ENCODE data around the gene VIT.
"Not testable (repeated sequence)": the region's sequence is repeated elsewhere in the genome, so short reads cannot be mapped to it uniquely, and the experiment has no call there.

The VIT gene

GRCh38 chr2:36807223-36807886 lies 110.8 kb downstream of the VIT start:
- DNase-seq (ENCODE audit: low spot score): no peak

DNA sequence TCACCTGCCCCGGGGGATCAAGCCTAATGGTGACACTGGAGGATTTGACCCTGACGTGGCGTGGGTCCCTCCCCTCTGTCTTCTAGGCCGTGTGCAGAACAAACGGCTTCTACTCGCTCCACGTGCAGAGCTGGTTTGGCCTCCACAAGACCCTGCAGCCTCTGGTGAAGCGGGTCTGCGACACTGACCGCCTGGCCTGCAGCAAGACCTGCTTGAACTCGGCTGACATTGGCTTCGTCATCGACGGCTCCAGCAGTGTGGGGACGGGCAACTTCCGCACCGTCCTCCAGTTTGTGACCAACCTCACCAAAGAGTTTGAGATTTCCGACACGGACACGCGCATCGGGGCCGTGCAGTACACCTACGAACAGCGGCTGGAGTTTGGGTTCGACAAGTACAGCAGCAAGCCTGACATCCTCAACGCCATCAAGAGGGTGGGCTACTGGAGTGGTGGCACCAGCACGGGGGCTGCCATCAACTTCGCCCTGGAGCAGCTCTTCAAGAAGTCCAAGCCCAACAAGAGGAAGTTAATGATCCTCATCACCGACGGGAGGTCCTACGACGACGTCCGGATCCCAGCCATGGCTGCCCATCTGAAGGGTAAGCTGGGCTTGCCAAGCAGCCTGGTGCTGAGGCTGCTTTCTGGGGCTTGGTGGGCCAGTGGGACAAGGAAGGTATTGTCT lies 112.0 kb downstream of the VIT start:
- no peak for DNase-seq (ENCODE audit: low spot score)

DNA sequence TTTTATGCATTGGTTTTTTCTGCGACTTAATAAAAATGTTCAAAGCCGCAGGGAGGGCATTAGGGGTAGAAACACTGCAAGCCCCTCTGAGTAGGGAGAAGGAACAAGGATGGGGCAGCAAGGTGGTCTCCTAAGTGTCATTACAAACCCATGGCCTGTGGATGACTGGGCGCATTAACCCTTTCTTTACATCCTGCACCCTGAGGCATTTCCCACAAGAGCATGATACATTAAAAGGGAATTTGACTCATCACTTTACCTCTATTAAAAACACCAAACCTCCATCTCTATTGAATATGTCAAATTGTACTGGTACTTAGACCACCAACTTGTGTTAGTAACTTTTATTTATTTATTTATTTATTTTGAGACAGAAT lies 112.5 kb downstream of the VIT start:
- no peak for DNase-seq (ENCODE audit: low spot score)

DNA sequence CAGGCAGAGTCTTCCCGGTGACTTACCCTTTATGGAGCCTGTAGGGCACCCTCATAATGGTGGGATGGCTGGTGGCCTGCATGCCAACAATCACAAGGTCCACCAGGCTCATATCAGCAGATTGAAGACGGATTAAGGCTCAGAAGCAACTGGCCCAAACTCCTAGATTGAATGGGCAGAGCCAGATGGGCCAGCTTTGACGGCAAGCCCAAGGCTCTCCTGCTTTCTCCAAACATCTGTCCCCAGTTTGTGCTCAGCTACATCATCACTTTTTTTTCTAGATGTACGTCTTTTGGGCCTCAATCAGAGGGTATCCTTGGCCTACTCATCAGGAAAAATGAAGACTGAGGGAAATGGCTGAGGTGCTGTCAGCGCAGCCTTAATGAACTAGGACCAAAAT lies 114.6 kb downstream of the VIT start:
- DNase-seq (ENCODE audit: low spot score): no peak

DNA sequence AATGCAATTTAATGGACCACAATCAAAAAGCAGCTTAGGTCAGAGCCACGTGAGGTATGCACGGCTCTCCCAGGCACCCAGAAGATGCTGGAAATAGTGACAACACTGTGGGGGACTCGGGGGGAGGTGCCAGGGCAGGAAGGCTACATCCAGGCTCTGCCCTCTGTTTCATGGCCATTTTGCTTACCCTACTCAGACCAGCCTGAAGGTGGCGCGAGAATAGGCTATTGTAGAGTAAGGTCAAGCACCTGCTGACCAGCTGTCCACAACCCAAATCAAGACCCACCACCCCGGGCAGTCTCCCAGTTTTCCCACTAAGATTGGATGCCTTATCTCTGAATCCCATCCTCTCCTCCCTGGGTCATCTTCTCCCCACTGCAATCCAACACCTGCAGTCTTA lies 115.7 kb downstream of the VIT start:
- no peak for DNase-seq (ENCODE audit: low spot score)

DNA sequence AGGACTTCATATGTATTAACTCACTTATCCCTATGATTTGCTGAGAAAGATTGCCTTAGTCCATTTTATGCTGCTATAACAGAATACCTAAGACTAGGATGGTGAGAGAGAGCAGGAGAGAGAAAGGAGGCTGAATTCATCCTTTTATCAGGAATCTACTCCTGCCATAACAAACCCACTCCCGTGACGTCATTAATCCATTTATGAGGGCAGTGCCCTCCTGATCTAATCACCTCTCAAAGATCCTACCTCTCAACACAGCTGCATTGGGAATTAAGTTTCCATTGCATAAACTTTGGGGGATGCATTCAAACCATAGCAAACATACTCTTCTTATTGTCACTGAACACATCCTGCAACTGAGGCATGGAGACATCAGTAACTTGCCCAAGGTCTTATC lies 122.0 kb downstream of the VIT start:
- no peak for DNase-seq (ENCODE audit: low spot score)

GRCh38 chr2:36819095-36819711 lies 122.7 kb downstream of the VIT start:
- no peak for DNase-seq (ENCODE audit: low spot score)

DNA sequence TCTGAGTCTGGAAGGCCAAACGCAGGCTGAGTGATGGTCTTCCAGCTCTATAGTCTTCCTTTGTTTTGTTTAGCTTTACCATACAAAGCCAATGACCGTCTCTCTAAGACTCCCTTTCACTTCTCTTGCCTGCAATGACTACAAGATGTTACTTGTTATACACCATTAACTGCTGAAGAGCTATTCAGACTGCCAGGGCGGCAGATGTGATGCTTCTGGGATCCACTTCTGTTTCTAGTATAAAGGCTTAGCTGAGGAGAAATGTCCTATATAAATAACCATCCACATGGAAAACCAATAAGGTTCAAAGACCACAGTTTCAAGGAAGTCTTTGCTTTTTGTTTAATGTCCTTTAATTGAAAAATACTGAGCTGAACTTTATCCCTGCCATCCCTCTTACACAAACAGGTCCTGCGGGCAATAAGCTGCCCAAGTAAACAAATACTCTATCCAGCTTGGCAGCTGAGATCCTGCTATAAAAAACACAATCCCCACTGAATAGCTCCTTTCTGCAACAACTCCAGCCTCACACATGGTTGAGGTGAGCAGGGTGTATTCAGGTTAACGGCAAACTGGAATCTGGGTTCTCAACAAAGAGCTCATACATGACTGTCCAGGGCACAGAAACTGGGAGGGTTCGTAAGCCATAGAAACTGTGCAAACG lies 124.6 kb downstream of the VIT start:
- DNase-seq (ENCODE audit: low spot score): no peak

DNA sequence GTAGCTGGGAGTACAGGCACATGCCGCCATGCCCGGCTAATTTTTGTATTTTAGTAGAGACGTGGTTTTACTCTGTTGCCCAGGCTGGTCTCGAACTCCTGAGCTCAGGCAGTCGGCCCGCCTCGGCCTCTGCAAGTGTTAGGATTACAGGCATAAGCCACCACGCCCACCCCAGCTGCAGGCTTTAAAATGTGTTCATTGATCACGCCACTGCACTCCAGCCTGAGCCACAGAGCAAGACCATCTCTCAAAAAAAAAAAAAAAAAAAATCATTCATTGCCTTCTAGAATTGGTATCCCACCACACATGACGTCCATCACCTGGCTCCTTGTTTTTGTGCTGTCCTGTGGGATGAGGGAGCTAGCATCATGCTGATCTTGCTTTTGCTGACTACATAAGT lies 127.4 kb downstream of the VIT start:
- DNase-seq (ENCODE audit: low spot score): no peak

DNA sequence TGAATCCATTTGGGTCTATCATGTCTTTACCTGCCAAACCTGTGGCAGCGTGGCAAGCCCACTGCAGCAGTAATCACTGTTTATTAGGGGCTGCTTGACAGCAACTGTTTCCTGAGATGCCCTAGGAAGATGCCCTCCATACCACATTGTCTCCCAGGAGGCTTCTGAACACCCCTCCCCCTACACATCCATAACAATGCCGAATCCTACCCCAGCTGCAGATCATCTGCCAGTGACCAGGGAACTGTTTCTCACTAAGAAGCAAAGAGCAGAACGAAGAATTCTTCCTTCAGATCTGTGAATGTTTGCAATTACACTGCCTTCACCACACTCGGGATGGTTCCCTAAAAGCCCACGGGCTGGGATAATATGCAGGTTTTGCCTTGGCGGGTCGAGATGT lies 127.8 kb downstream of the VIT start:
- no peak for DNase-seq (ENCODE audit: low spot score)

- DNase-seq (ENCODE audit: low spot score): not testable (repeated sequence)
These were observed 128.2 kb downstream of the VIT start for GRCh38 chr2:36824683-36825082.

GRCh38 chr2:36831185-36831584 lies 134.7 kb downstream of the VIT start:
- no peak for DNase-seq (ENCODE audit: low spot score)

GRCh38 chr2:36834203-36834602 lies 137.7 kb downstream of the VIT start:
- no peak for DNase-seq (ENCODE audit: low spot score)

GRCh38 chr2:36834731-36835524 lies 138.4 kb downstream of the VIT start:
- DNase-seq (ENCODE audit: low spot score): no peak

GRCh38 chr2:36839976-36840617 lies 143.6 kb downstream of the VIT start:
- no peak for DNase-seq (ENCODE audit: low spot score)

GRCh38 chr2:36843838-36844237 lies 147.3 kb downstream of the VIT start:
- no peak for DNase-seq (ENCODE audit: low spot score)

DNA sequence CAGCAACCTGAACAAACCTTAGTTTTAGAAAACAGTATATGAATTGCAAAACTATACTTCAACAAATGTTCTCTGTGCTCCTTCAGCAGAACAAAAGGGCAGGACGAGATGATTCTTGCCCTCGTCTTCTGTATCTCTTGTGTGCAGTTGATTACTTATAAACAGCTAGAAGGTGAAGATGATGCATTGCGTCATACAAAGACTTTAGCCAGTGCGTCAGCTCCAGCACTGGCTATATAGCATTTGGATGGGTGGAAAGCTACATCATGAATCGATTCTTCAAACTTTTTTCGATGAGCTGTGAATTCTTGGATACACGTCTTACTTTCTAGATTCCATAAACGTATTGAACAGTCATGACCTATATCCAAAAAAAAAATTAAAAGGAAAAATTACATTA lies 152.8 kb downstream of the VIT start:
- no peak for DNase-seq (ENCODE audit: low spot score)

DNA sequence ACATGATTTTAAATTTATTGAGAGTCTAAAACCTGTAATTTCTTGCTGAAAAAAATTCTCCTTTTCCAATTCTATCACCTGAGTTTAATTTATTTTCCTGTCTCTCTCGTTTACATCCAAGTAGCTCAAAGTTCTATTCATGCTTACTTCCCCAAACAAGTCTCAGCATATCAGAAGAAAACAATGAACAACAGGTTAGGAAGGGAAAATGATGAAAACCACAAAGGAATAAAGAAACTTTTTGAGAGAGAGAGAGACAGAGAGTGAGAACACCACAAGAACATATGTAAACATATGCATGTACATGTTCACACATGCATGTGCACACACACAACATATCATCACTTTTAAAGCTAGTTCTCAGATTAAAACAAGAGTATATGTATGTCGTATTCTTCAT lies 157.7 kb downstream of the VIT start:
- DNase-seq (ENCODE audit: low spot score): no peak

- DNase-seq (ENCODE audit: low spot score): no peak
These were observed 158.9 kb downstream of the VIT start for GRCh38 chr2:36855429-36855828.

DNA sequence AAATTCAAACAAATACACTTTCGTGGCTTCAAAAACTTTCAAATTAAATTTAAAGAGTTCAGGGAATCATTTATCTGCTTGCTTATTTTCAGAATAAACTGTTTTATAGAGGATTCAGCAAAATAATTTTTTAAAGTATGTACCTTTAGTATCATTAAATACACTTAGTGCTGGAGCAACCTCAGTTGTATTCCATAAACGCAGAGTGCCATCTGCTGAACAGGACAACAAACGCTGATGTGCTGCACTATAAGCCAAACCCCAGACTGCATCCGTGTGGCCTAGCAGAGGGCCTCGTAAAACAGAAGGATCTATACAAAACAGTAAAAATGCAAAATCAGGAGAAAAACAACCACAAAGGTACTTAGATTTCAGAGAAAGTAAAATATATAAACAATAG lies 161.2 kb downstream of the VIT start:
- no peak for DNase-seq (ENCODE audit: low spot score)

DNA sequence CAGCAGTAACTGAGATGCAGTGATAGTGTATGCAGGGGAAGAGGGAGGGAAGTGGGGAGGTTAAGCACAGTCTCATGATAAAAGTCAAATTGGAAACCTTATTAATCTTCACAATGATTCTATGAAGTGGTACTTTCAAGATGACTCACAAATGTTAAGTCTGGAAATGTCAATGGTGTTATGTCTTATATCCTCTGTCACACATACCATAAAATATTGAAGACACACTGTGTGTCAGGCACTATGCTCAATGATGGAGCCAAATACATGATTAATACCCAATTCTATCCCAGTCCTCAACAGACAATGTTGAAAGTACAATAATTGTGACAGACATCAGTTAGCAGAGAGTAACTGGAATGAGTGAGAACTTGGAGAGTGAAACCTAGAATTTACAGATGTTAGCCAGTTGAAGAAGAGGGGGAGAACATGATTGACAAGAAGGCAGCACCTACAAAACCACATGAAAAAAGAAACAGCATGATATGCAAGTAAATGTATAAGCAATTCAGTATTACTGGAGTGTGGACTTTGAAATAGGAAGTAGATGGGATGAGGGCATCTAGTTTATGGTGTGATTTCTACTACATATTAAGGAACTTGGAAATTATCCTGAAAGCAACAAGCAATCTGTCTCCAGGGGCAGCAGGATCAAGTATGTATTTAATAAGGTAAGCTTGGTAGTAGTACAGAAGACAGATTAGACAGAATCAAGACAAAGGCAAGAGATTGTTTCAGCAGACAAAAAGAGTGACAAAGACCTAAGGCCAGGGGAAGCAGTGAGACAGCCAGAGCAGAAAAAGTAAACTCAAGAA lies 162.3 kb downstream of the VIT start:
- DNase-seq (ENCODE audit: low spot score): no peak

All from CD4-positive, alpha-beta T cell treated with Interleukin-6 at 100 ng/mL for 8 hours (primary cell).